Suprapubic skin (tissue), 4 donors: Measurements from ENCODE around the gene CTCFL. TPM values are rescaled to one million over a fixed set of nuclear protein-coding genes. Genes with fewer than 3 reads are reported as not detected.

Source experiments
- DNase-seq, 2 donors: peaks; one replicate each; pipeline ENCODE4 v3.0.0-alpha.2; 2019; ENCODE audit warnings: low spot score in 2 of 2
- H3K27ac ChIP-seq: fragments of 200-600 bp; sonication (generic); one replicate; pipeline ENCODE4 v1.5.1; 2019
- H3K27me3 ChIP-seq: fragments of 200-600 bp; sonication (generic); one replicate; pipeline ENCODE4 v1.5.1; 2019
- H3K36me3 ChIP-seq: fragments of 200-600 bp; sonication (generic); one replicate; pipeline ENCODE4 v1.5.1; 2019
- H3K4me1 ChIP-seq: fragments of 200-600 bp; sonication (generic); one replicate; pipeline ENCODE4 v1.5.1; 2019
- H3K4me3 ChIP-seq: fragments of 200-600 bp; sonication (generic); one replicate; pipeline ENCODE4 v1.5.1; 2019; ENCODE audit warnings: mild to moderate bottlenecking
- H3K9me3 ChIP-seq: fragments of 200-600 bp; sonication (generic); one replicate; pipeline ENCODE4 v1.5.1; 2019
- CTCF ChIP-seq, 2 donors: fragments of 200-600 bp in 1 of 2; fragments of 450-650 bp in 1 of 2; sonication (generic) in 1 of 2; IDR thresholded peaks; one replicate each; pipeline ENCODE4 v1.5.1; 2016 to 2019; ENCODE audit warnings: antibody characterized with exemption in 2 of 2, mild to moderate bottlenecking in 1 of 2, moderate library complexity in 1 of 2
- EP300 ChIP-seq: sonication (generic); formaldehyde crosslinking; IDR thresholded peaks from one replicate; pipeline ENCODE4 v1.6.1; 2017; ENCODE audit warnings: antibody characterized with exemption
- POLR2A ChIP-seq, 2 donors: fragments of 450-650 bp; IDR thresholded peaks; one replicate each; pipeline ENCODE4 v1.6.1; 2017; ENCODE audit warnings: antibody characterized with exemption in 2 of 2, mild to moderate bottlenecking in 2 of 2, moderate library complexity in 2 of 2
- POLR2AphosphoS5 ChIP-seq, 3 donors: sonication (generic); formaldehyde crosslinking; IDR thresholded peaks; one replicate each; pipeline ENCODE4 v1.6.1; 2017; ENCODE audit warnings: antibody characterized with exemption in 3 of 3
- WGBS: methylation state at CpG from one replicate; pipeline ENCODE4 v1.1.5; 2018; 5-methylcytosine and 5-hydroxymethylcytosine counted together
- total RNA-seq, 4 donors: library from RNA; depleted of rRNA; stranded (reverse); fragments of >200 nt; gene quantifications; one replicate each; pipeline ENCODE4 v1.1.0, GENCODE V29; 2016

Gene CTCFL
- total RNA-seq, 4 donors from 2014 or later = not detected

DNA sequence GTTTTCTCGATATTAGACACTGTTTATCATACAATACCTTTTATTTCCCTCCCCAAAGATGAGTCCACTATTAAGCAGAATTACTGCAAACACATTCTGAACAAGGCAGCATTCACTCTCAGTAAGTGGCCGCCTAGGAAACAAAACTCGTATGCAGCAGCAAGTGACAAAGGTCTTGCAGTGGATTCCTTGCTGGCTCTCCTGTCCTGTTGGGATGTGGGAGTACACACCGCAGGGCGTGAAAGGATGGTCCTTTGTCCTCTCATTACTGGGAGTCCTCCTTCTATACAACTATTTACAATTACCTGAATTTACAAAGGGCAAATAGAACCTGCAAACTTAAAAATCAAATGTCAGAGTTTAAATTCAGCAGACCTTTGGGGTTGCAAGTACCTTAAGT, 16.1 kb downstream of the CTCFL start:
- no peak overlapping the region for H3K27ac ChIP-seq
- H3K4me1 ChIP-seq = peaks cover 5% of the 10 kb centered on the region
- no peak overlapping the region for H3K4me3 ChIP-seq
- DNase-seq = no peak
- WGBS = 85% methylated on average over 5 of the region's 5 CpGs
- TF ChIP-seq CTCF (IDR thresholded peaks at IDR 0.05) (no peak), EP300 (no peak), POLR2A (IDR thresholded peaks at IDR 0.05) (no peak), POLR2AphosphoS5 (IDR thresholded peaks at IDR 0.05) (no peak)
- H3K27me3 ChIP-seq = peaks cover 9% of the 10 kb centered on the region
- no peaks in the 10 kb centered on the region for H3K9me3 ChIP-seq
- H3K36me3 ChIP-seq = no peaks in the 10 kb centered on the region

DNA sequence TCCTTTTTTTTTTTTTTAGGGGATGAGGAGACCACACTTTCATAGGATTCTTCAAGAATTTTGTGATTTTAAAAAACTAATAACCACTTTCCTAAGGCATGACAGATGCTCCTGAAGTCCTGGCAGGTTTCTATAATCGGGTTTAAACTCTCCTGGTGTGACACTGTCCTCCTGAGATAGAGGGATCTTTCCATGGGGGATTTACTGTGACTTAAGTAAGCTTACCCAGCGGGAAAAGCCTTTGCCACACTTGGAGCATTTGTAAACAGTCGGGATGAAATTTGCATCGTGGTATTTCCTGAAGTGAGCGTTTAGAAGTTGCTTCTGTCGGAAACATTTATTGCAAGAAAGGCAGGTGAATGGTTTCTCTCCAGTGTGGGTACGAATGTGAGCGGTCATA, 16.6 kb downstream of the CTCFL start:
- H3K27ac ChIP-seq = no peak overlapping the region
- TF ChIP-seq EP300 (no peak), POLR2AphosphoS5 (IDR thresholded peaks at IDR 0.05) (no peak), CTCF (IDR thresholded peaks at IDR 0.05) (no peak), POLR2A (IDR thresholded peaks at IDR 0.05) (no peak)
- 78% methylated on average over 8 of the region's 8 CpGs for WGBS

GRCh38 chr20:57507477-57507876, 17.5 kb downstream of the CTCFL start:
- peaks cover 4% of the 10 kb centered on the region for H3K4me1 ChIP-seq
- H3K36me3 ChIP-seq = no peaks in the 10 kb centered on the region
- TF ChIP-seq POLR2AphosphoS5 (IDR thresholded peaks at IDR 0.05) (no peak), POLR2A (IDR thresholded peaks at IDR 0.05) (no peak), CTCF (IDR thresholded peaks at IDR 0.05) (no peak), EP300 (no peak)
- no peak overlapping the region for H3K4me3 ChIP-seq
- H3K27me3 ChIP-seq = peaks cover 9% of the 10 kb centered on the region
- 49% methylated on average over 5 of the region's 6 CpGs for WGBS
- DNase-seq = no peak
- no peak overlapping the region for H3K27ac ChIP-seq
- H3K9me3 ChIP-seq = no peaks in the 10 kb centered on the region

More for the DNA sequence above, 16.6 kb downstream of the CTCFL start:
- Histone ChIP-seq H3K4me1 (peaks cover 4% of the 10 kb centered on the region), H3K9me3 (no peaks in the 10 kb centered on the region), H3K36me3 (no peaks in the 10 kb centered on the region), H3K4me3 (no peak overlapping the region), H3K27me3 (peaks cover 9% of the 10 kb centered on the region)
- no peak for DNase-seq

DNA sequence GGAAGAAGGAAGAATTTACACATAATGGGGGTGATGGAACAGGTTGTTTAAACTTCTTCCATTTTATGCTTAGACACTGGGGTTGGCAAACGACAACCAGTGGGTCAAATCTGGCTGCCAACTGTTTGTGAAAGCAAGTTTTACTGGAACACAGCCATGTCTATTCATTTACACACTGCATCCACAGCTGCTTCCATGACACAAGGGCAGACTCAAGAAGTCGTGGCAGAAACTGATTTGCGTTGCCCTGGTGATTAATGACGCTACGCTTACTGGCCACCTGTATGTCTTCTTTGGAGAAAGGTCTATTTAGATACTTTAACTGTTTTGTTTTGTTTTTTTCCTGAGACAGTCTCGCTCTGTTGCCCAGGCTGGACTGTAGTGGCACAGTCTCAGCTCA, 19.0 kb downstream of the CTCFL start:
- Histone ChIP-seq H3K27ac (no peak overlapping the region), H3K4me1 (peaks cover 4% of the 10 kb centered on the region), H3K9me3 (no peaks in the 10 kb centered on the region), H3K4me3 (no peak overlapping the region), H3K36me3 (no peaks in the 10 kb centered on the region), H3K27me3 (peaks cover 15% of the 10 kb centered on the region)
- no peak for DNase-seq
- WGBS = 63% methylated on average over 6 of the region's 6 CpGs
- TF ChIP-seq EP300 = no peak

GRCh38 chr20:57504411-57504810, 20.5 kb downstream of the CTCFL start:
- no peak for DNase-seq
- H3K4me1 ChIP-seq = peaks cover 4% of the 10 kb centered on the region
- peaks cover 23% of the 10 kb centered on the region for H3K27me3 ChIP-seq
- TF ChIP-seq CTCF (IDR thresholded peaks at IDR 0.05) (no peak), POLR2A (IDR thresholded peaks at IDR 0.05) (no peak), POLR2AphosphoS5 (IDR thresholded peaks at IDR 0.05) (no peak), EP300 (no peak)
- no peak overlapping the region for H3K27ac ChIP-seq
- WGBS = 87% methylated on average over 6 of the region's 6 CpGs
- H3K4me3 ChIP-seq = no peak overlapping the region
- no peaks in the 10 kb centered on the region for H3K36me3 ChIP-seq
- H3K9me3 ChIP-seq = no peaks in the 10 kb centered on the region

- peaks cover 12% of the 10 kb centered on the region for H3K4me1 ChIP-seq
- no peak overlapping the region for H3K27ac ChIP-seq
- peaks cover 30% of the 10 kb centered on the region for H3K27me3 ChIP-seq
- 76% methylated on average over 20 of the region's 20 CpGs for WGBS
- TF ChIP-seq EP300 = no peak
- TF ChIP-seq CTCF (IDR thresholded peaks at IDR 0.05) = no peak
- TF ChIP-seq POLR2A (IDR thresholded peaks at IDR 0.05) = no peak
- TF ChIP-seq POLR2AphosphoS5 (IDR thresholded peaks at IDR 0.05) = no peak
- H3K4me3 ChIP-seq = no peak overlapping the region
- H3K36me3 ChIP-seq = no peaks in the 10 kb centered on the region
- no peaks in the 10 kb centered on the region for H3K9me3 ChIP-seq
- no peak for DNase-seq
Observed at GRCh38 chr20:57503035-57503658, 21.8 kb downstream of the CTCFL start.
